ENCODE measurements around the gene FIGN.

DNA sequence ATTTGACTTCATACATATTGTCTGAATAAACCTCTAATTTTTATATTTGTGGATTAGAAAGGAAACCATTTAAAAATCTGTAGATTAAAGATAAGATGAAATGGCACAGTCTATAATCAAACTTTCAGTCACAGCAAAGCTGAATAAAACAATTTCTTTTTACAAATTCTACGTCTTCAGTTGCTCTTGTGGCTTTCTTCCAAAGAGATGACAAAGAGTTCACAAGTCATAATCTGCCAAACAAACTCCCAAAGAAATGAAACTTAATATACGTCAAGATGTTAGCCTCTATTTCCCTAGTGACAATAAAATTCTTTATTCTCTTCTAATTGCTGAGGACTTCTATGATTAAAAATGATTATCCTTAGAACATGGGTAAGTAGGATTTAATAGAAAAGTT lies 66.3 kb downstream of the FIGN start:
- TF ChIP-seq POLR2AphosphoS5 (IDR thresholded peaks at IDR 0.05; ENCODE audit: low read depth, low read length) (no peak), POLR2A (IDR thresholded peaks at IDR 0.05; ENCODE audit: low read depth, low read length) (no peak), TAF1 (IDR thresholded peaks at IDR 0.05; ENCODE audit: borderline replicate concordance, low read depth, low read length) (no peak)

Data from GM12892 (cell line).